Activated CD4-positive, CD25-positive, alpha-beta regulatory T cell treated with anti-CD3 and anti-CD28 coated beads, Interleukin-2, amount 50 U/mL, for 16 hours (primary cell): Measurements from ENCODE around the gene CCDC187.

Experiments
- DNase-seq: peaks from one replicate; pipeline ENCODE4 v3.0.0-alpha.2; 2020; ENCODE audit warnings: low read depth, low spot score

The CCDC187 gene

DNA sequence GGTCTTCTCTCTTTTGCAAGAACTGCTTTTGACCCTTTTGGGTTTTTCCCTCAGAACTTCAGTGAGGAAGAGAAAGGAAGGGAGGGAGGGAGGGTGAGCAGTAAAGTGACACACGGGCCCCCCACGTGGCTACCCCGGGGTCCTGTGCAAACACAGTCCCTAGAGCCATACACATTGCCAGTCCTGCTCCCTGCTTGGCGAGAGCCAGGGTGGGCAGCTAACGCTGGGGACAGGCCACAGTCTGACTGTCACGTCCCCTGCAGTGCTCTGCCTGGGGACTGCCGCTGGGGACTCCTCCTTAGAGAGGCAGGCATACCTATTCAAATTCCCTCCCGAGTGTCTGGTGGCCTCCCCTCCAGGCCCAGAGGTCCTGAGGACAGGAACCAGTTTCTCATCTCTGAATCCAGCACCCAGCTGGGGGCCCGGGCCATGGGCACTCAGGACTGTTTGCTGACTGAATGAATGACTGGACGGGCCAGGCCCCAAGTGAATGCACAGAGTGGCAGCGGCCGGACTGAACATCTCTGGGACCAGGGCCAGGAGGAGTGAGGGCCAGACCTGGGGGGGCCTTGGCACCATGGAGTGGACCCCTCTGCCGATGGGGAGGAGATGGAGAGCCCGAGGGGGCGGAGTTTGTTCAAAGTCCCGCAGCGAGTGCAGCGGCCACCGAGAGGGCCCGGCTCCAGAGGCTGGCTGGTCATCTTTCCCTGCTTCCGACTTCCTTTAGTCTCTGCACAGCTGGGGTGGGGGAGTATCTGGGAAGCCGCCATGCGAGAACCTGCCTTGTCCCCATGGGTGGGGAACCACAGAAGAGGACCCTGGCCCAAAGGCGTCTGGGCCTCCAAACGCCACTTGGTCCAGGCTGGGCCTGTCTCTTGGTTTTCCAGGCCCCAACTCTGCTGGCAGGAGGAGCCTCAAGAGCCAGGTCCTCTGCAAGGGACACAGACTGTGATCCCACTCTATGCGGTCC lies 5.8 kb downstream of the CCDC187 start:
- DNase-seq, result no peak

GRCh38 chr9:136297016-136297691 lies 6.7 kb downstream of the CCDC187 start:
- DNase-seq, result no peak

DNA sequence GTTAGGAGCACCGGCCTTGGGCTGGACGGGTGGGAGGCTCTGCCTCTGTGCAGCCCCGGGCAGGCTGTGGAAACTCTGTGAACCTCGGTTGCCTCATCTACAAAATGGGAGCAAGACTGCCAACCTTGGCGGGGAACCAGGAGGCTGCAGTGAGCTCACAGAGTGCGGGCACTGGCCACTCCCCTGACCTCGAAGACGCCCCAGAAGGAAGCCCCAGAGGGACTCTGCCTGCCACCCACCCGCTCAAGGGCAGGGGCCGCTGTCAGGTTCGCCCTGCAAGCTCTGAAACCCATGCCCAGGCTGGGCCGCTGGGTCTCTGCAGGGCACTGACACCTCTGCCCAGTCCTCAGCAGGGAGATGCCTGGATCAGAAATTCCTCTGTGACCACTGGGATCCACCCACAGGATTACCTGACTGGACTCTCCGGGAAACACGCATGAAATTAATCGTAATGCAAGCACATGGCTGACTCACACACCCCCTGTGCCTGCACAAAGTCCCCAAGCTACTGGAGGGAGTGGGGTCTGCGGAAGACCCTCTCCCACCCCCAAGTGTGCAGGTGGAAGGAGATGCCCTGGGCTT lies 7.4 kb downstream of the CCDC187 start:
- DNase-seq, result no peak

GRCh38 chr9:136295542-136296433 lies 8.1 kb downstream of the CCDC187 start:
- DNase-seq, result no peak

GRCh38 chr9:136295055-136295454 lies 8.8 kb downstream of the CCDC187 start:
- DNase-seq, result no peak

- no peak for DNase-seq
These were observed 9.5 kb downstream of the CCDC187 start for GRCh38 chr9:136294437-136294836.

DNA sequence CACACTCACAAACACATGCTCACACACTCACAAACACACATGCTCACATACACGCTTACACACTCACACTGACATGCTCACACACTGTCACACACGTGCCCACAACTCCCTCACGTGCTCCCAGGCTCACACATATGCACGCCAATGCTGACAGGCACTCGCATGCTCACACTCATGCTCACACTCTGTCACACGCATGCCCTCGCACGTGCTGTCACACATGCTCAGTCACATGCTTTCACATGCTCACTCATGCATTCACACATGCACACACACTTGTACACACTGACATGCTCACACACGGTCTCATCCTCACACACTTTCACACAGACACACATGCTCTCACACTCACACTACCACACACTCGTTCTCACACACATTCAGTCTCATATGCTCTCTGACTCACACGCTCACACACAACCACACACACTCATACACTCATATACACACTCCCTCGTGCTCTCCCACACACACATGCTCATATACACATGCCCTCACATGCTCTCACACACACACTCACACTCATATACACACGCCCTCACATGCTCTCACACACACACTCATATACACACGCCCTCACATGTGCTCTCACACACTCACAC lies 10.3 kb downstream of the CCDC187 start:
- no peak for DNase-seq

DNA sequence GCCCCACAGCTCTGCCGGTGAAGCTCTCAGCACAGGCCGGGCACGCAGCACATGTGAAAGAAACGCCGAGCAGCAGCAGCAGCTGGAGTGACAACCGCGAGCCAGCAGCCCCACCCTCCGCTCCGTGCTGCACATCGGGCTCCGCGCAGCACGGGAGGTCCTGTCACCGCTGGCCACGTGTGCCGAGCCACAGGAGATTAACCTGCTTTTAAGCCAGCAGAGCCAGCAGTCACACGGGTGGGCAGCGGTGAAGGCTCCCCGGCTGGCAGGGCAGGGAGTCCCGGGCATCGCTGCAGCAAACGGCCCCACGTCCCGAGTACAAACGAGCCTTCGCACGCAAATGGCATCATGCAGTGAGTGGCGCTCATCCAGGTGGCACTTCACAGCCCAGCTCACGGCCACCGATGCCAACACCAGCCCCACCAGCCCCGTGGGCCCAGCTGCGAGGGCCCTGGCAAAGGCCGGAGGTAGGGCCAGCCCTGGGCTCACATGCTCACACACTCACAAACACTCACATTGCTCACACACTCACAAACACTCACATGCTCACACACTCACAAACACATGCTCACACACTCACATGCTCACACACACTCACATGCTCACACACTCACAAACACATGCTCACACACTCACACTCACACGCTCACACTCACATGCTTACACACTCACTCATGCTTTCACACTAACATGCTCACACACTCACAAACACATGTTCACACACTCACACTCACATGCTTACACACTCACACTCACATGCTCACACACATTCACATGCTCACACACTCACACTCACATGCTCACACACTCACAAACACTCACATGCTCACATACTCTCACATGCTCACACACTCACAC lies 11.1 kb downstream of the CCDC187 start:
- DNase-seq, result no peak

- DNase-seq, result no peak
These were observed 11.8 kb downstream of the CCDC187 start for GRCh38 chr9:136292026-136292538.

DNA sequence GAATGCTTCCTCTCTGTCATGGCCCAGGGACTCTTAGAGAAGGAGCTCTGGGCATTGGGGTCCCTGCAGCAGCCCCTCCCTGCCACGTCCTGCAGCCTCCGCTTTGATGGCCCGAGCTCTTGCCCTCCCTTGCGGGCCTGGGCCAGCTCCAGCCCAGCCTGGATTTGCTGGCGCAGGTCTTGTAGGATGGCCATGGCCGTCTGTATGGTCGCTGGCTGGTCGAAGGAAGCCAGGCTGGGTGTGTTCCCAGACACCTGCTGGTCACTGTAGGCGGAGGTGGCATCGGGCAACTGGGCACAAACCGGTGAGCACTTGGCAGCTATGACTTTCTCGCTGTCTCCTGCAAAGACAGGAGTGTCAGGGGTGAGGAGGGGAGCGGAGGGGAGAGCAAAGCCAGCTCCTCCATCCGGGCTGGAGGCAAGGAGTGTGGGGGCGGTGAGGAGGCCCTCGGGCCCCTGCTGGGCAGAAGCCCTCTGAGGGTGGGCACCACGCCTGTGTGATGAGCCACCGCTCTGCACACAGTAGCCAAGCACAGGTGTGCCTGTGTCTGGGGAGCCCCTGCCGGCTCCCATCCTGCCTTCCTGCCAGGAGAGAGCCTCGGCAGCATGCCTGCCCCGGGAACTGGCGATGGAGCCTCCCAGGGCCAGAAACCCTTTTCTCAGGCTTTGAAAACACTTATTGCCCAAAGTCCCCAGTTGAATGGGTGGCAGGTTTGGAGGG lies 12.4 kb downstream of the CCDC187 start:
- no peak for DNase-seq

DNA sequence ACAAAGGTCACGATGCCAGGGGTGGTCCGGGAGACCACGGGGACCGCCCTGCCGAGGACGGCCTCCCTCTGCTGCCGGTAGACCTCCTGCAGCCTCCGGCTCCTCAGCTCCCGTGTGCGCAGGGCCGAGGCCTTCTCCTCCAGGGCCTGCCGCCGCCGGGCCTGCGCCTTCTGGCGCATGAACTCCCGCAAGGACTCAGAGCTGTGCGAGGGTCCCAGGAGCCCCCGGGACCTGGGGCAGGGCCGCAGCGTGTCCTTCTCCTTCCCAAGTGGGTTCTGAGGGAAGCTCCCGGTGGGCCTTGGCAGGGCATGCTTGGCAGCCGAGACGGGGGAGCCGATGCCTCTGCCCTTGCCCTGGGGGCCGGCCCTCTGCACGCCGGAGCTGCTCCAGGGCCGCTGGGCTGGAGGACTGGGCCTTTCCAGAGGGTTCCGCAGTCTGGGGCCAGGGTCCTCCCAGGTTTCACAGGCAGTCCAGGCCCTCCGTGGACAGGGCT lies 13.3 kb downstream of the CCDC187 start:
- DNase-seq, result no peak

GRCh38 chr9:136289651-136290507 lies 14.0 kb downstream of the CCDC187 start:
- DNase-seq, result no peak

DNA sequence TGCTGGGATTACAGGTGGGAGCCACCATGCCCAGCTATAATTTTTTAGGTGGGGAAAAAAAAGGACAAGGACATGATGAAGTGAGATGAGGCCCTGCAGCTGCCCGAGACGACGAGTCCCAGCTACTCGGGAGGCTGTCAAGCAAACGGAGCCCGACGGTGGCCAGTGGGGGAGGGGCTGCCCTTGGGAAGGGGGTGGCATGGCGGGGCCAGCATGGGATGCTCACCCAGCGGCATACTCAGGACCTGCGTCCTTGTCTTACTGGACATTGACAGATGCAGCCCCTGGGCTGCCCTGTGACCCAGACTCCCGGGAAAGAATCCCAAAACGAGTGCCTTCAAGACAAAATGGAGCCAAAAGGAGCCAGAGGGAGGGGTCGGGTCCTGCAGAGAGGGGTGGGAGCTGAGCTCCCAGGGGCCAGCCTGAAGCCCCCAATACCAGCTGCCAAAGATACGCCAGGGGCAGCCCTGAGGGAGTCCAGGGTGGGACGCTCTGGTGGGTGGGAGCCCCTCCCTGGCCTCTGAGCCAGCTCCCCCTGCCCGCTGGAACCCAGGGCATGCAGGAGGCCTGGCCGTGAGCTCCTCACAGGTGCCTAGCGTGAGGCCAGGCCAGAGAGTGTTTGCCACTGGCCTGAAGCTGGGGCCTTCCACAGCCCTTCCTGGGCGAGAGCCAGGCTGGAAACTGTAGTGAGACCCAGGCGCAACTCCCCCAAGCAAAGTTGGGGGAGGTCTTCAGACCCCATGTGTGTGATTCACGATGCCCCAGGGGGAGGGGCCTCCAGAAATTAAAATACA lies 15.7 kb downstream of the CCDC187 start:
- DNase-seq, result no peak

DNA sequence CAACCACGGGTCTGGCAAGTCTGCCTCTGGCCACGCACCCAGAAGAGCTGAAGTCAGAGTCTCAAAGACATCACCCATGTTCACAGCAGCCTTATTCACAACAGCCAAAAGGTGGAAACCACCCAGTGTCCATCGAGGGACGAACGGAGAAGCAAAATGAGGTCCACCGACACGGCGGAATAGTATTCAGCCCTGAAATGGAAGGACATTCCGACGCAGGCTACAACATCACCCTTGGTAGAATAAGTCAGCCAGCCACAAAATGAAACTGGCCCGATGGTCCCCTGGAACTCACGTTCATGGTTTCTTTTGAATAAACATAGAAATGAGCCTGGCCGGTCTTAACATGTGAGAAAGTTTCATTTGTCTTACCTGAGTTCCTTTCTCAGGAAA lies 16.9 kb downstream of the CCDC187 start:
- no peak for DNase-seq

DNA sequence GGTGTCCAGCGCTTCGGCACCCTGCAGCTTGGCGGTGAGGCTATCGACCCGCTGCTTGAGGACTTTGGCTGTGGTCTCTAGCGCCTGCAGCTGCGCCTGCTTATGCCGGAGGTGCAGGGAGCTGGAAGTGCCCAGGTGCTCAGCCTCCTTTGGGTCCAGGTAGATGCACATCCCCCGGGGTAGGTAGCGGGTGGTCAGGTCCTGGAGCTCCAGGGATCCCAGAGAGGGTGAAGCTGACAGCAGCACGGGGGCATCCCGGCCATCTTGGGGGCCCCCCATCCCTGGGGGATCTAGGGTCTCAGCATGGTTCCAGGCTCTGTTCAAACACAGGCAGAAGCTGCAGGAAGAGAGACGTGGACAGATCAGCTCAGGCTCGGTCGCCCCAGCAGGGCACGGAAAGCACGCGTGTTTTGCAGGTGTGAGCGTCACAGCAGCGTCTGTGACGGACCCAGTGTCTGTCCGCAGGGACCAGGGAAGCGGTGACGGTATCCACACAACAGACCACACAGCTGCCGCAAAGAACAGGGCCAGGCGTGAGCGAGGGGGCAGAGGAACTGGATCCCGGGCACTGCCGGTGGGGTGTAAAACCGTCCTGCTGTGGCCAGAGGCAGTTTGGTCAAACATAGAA lies 17.4 kb downstream of the CCDC187 start:
- no peak for DNase-seq

GRCh38 chr9:136285501-136286358 lies 18.2 kb downstream of the CCDC187 start:
- DNase-seq, result no peak
